22Rv1 (cell line): Measurements from ENCODE around the gene CLSTN3.

Experiments used
- CTCF ChIP-seq: fragments of 450-650 bp; IDR thresholded peaks from 2 replicates; pipeline ENCODE4 v1.5.1; 2017; ENCODE audit warnings: mild to moderate bottlenecking
- ZFX ChIP-seq: fragments of 450-650 bp; IDR thresholded peaks from 2 replicates; pipeline ENCODE4 v1.6.1; 2017; ENCODE audit warnings: antibody characterized with exemption, borderline replicate concordance

- TF ChIP-seq CTCF (no peak), ZFX (no peak)
Measured at GRCh38 chr12:7203109-7203508, 72.9 kb downstream of the CLSTN3 start.
